A673 (cell line): ENCODE results near the gene ADAMTS8.

Experiments
- CTCF ChIP-seq: fragments of 300-800, 200-600 bp; sonication (generic); conservative IDR thresholded peaks from 2 replicates; pipeline ENCODE4 v1.5.1; 2017; ENCODE audit warnings: low read depth, mild to moderate bottlenecking, antibody characterized with exemption, low read length, moderate library complexity, mixed read lengths
- EZH2 ChIP-seq: fragments of 200-600 bp; sonication (generic); IDR thresholded peaks from 2 replicates; pipeline ENCODE4 v1.6.1; 2017; ENCODE audit warnings: borderline replicate concordance, low read depth, mild to moderate bottlenecking, mixed read lengths, antibody characterized with exemption, low read length; ENCODE audit not compliant: poor library complexity, severe bottlenecking

DNA sequence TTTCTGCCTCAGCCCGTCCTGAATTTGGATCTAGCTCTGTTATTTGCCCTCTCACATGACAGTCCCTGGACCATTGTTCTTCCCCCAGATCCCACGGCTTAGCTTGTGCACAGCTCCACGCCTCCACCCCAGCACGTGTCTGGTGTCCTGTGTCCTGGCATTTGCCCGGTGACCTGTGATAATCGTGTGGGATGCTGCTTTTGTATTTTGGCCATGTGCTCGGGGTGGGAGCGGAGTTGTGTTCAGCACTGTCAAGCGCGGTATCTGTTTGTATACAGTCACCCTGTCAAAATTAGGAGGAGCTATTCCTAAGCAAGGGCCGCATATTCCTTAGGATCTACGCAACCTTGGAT is 11.9 kb downstream of the ADAMTS8 start:
- no peak for TF ChIP-seq CTCF
- TF ChIP-seq EZH2 = no peak
